Progenitor cell of endocrine pancreas (in vitro differentiated cells): ENCODE measurements around the gene ZNF44. TPM values are rescaled to one million over a fixed set of nuclear protein-coding genes. Genes with fewer than 3 reads are reported as not detected.
"Not testable (repeated sequence)": the region's sequence is repeated elsewhere in the genome, so short reads cannot be mapped to it uniquely, and the experiment has no call there.

ENCODE experiments used
- DNase-seq: peaks from one replicate; pipeline ENCODE4 v3.0.0; 2021; ENCODE audit warnings: low spot score; ENCODE audit not compliant: unreplicated experiment
- H3K27ac Mint-ChIP-seq: 2 replicates; pipeline ENCODE4 v1.8.0; 2021; ENCODE audit warnings: mild to moderate bottlenecking, moderate library complexity, mixed read lengths
- H3K27me3 Mint-ChIP-seq: 2 replicates; pipeline ENCODE4 v1.8.0; 2021; ENCODE audit warnings: mixed read lengths
- H3K36me3 Mint-ChIP-seq: 2 replicates; pipeline ENCODE4 v1.8.0; 2022; ENCODE audit warnings: mixed read lengths; ENCODE audit not compliant: insufficient read depth
- H3K4me1 Mint-ChIP-seq: 2 replicates; pipeline ENCODE4 v1.8.0; 2021; ENCODE audit warnings: low read depth, mixed read lengths
- H3K4me3 Mint-ChIP-seq: 2 replicates; pipeline ENCODE4 v1.8.0; 2021; ENCODE audit warnings: low read depth, mild to moderate bottlenecking, moderate library complexity, mixed read lengths
- H3K9me3 Mint-ChIP-seq: 2 replicates; pipeline ENCODE4 v1.8.0; 2021; ENCODE audit warnings: low read depth, mixed read lengths
- CTCF ChIP-seq: fragments of 200-600 bp; sonication (generic); IDR thresholded peaks from one replicate; pipeline ENCODE4 v1.5.0; 2021; ENCODE audit warnings: antibody characterized with exemption, mild to moderate bottlenecking; ENCODE audit not compliant: unreplicated experiment
- total RNA-seq: library from RNA; stranded (reverse); gene quantifications from 2 replicates; pipeline ENCODE4 v1.2.1, GENCODE V29; 2021

The ZNF44 gene
- total RNA-seq, 1 donor from 2014 or later: 16.7 TPM

- Mint-ChIP-seq H3K4me3 (no peak overlapping the region), H3K36me3 (peaks cover 9% of the 10 kb centered on the region), H3K9me3 (peaks cover 12% of the 10 kb centered on the region), H3K4me1 (peaks cover 8% of the 10 kb centered on the region), H3K27ac (no peak overlapping the region), H3K27me3 (no peaks in the 10 kb centered on the region)
- TF ChIP-seq CTCF: no peak
- DNase-seq: no peak
Observed at GRCh38 chr19:12325690-12326089, 31.0 kb upstream of the ZNF44 start.

GRCh38 chr19:12318782-12319413 is 24.2 kb upstream of the ZNF44 start:
- H3K4me1 Mint-ChIP-seq: no peaks in the 10 kb centered on the region
- H3K9me3 Mint-ChIP-seq: peaks cover 38% of the 10 kb centered on the region
- H3K27me3 Mint-ChIP-seq: no peaks in the 10 kb centered on the region
- H3K36me3 Mint-ChIP-seq: peaks cover 41% of the 10 kb centered on the region
- no peak overlapping the region for H3K4me3 Mint-ChIP-seq
- no peak for TF ChIP-seq CTCF
- H3K27ac Mint-ChIP-seq: no peak overlapping the region
- DNase-seq: no peak

GRCh38 chr19:12314553-12314952 is 19.9 kb upstream of the ZNF44 start:
- TF ChIP-seq CTCF: no peak
- H3K9me3 Mint-ChIP-seq: peaks cover 28% of the 10 kb centered on the region
- no peak overlapping the region for H3K4me3 Mint-ChIP-seq
- no peak overlapping the region for H3K27ac Mint-ChIP-seq
- DNase-seq: no peak
- no peaks in the 10 kb centered on the region for H3K4me1 Mint-ChIP-seq
- peaks cover 31% of the 10 kb centered on the region for H3K36me3 Mint-ChIP-seq
- no peaks in the 10 kb centered on the region for H3K27me3 Mint-ChIP-seq

GRCh38 chr19:12308891-12309290 is 14.2 kb upstream of the ZNF44 start:
- H3K27me3 Mint-ChIP-seq, H3K27ac Mint-ChIP-seq, H3K4me3 Mint-ChIP-seq, H3K9me3 Mint-ChIP-seq, H3K36me3 Mint-ChIP-seq, DNase-seq, H3K4me1 Mint-ChIP-seq: not testable (repeated sequence)

- no peaks in the 10 kb centered on the region for H3K9me3 Mint-ChIP-seq
- H3K4me3 Mint-ChIP-seq: peak overlapping the region; percentile 100
- peak overlapping the region; percentile 100 for H3K27ac Mint-ChIP-seq
- DNase-seq: no peak
- H3K36me3 Mint-ChIP-seq: peaks cover 11% of the 10 kb centered on the region
- TF ChIP-seq CTCF: no peak
- no peaks in the 10 kb centered on the region for H3K27me3 Mint-ChIP-seq
- peaks cover 30% of the 10 kb centered on the region for H3K4me1 Mint-ChIP-seq
Observed at GRCh38 chr19:12295191-12295590, 508 bp upstream of the ZNF44 start.

- Mint-ChIP-seq H3K27ac (peak overlapping the region; percentile 100), H3K9me3 (no peaks in the 10 kb centered on the region), H3K27me3 (no peaks in the 10 kb centered on the region), H3K36me3 (peaks cover 20% of the 10 kb centered on the region), H3K4me1 (peaks cover 30% of the 10 kb centered on the region), H3K4me3 (peak overlapping the region; percentile 100)
- peak; percentile 86 for DNase-seq
- no peak for TF ChIP-seq CTCF
Observed at GRCh38 chr19:12293777-12294248, 870 bp downstream of the ZNF44 start.
